SK-N-MC (cell line): ENCODE data around the gene LGALSL.

ENCODE experiments used
- EZH2 ChIP-seq: fragments of 200-600 bp; sonication (generic); IDR thresholded peaks from one replicate; pipeline ENCODE4 v1.6.1; 2017; ENCODE audit warnings: antibody characterized with exemption
- POLR2AphosphoS5 ChIP-seq: IDR thresholded peaks from 2 replicates; pipeline ENCODE4 v1.6.1; 2012; ENCODE audit warnings: mild to moderate bottlenecking, low read depth, low read length, borderline replicate concordance

DNA sequence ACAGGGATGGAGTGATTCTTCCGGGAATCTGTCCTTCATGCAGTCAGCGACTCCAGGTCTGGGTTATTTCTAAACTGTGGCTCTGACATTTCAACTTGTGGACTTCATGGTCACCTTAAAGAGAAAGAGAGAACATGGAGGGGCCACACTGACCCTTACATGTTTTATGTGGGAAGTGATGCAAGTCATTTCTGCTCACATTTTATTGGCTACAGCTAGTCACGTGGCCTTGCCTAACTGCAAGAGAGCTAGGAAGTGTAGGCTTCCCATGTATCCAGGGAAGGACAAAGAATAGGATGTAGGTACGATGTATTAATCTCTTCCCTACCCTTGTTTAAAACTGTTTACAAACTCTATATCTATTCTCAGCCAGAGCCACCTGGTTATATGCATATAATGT, 39.8 kb downstream of the LGALSL start:
- no peak for TF ChIP-seq POLR2AphosphoS5
- no peak for TF ChIP-seq EZH2
